ENCODE data around the gene TBC1D8. TPM values are rescaled to one million over a fixed set of nuclear protein-coding genes. Genes with fewer than 3 reads are reported as not detected.

TBC1D8 gene
- total and polyA plus RNA-seq, 2 of the 13 experiments (the other 11 are each of a cell fraction or from before 2014, with no cell fraction given), result 45.1 to 95.4 TPM

- TF ChIP-seq ZBTB42 (CRISPR knock-in tag; IDR thresholded peaks at IDR 0.05) (peak; percentile 97; the same call in 1 of the 2 replicates), NRL (CRISPR knock-in tag; IDR thresholded peaks at IDR 0.05; ENCODE audit: borderline replicate concordance) (peak; percentile 99), IKZF1 (IDR thresholded peaks at IDR 0.05) (no peak), ZFP41 (CRISPR knock-in tag; IDR thresholded peaks at IDR 0.05; ENCODE audit: borderline replicate concordance) (peak; percentile 99), GMEB1 (CRISPR knock-in tag; IDR thresholded peaks at IDR 0.05; ENCODE audit: borderline replicate concordance) (peak; percentile 87), NR0B2 (CRISPR knock-in tag; IDR thresholded peaks at IDR 0.05) (peak; percentile 99), ZFP62 (CRISPR knock-in tag; IDR thresholded peaks at IDR 0.05) (no peak; the same call in 1 of the 2 replicates), ZXDC (CRISPR knock-in tag; IDR thresholded peaks at IDR 0.05) (peak; percentile 95), MZF1 (CRISPR knock-in tag; IDR thresholded peaks at IDR 0.05; ENCODE audit: borderline replicate concordance) (0 out of 2 replicates have a peak, but pooled peaks have one; percentile 23), CEBPB (IDR thresholded peaks at IDR 0.05; ENCODE audit: borderline replicate concordance, low read depth, low read length) (peak; percentile 92), ZNF747 (CRISPR knock-in tag; IDR thresholded peaks at IDR 0.05; ENCODE audit: borderline replicate concordance) (peak; percentile 99), XRCC5 (optimal IDR thresholded peaks at IDR 0.05; ENCODE audit: low read length) (peak; percentile 82), ZFP1 (CRISPR knock-in tag; IDR thresholded peaks at IDR 0.05) (peak; percentile 94; the same call in 1 of the 2 replicates), REPIN1 (CRISPR knock-in tag; IDR thresholded peaks at IDR 0.05; ENCODE audit: borderline replicate concordance, low read depth) (peak; percentile 100), NFIB (CRISPR knock-in tag; IDR thresholded peaks at IDR 0.05; ENCODE audit: borderline replicate concordance) (peak; percentile 100), NPAS2 (CRISPR knock-in tag; IDR thresholded peaks at IDR 0.05; ENCODE audit: borderline replicate concordance) (no peak), HNRNPUL1 (IDR thresholded peaks at IDR 0.05; ENCODE audit: low read depth, low read length) (no peak), NCOA5 (CRISPR knock-in tag; IDR thresholded peaks at IDR 0.05) (no peak), ZNF772 (CRISPR knock-in tag; IDR thresholded peaks at IDR 0.05) (peak; percentile 98), NAIF1 (CRISPR knock-in tag; IDR thresholded peaks at IDR 0.05; ENCODE audit: borderline replicate concordance) (peak; percentile 20), ZBTB44 (CRISPR knock-in tag; IDR thresholded peaks at IDR 0.05) (peak; percentile 89; the same call in 1 of the 2 replicates), ATRX (CRISPR knock-in tag; IDR thresholded peaks at IDR 0.05; ENCODE audit: borderline replicate concordance) (no peak), BRCA1 (CRISPR knock-in tag; IDR thresholded peaks at IDR 0.05) (peak; percentile 94; the same call in 1 of the 2 replicates), CEBPG (CRISPR knock-in tag; IDR thresholded peaks at IDR 0.05) (peak; percentile 95)
These were observed 149.3 kb downstream of the TBC1D8 start, which contains the start of gene RPL31 (continued) for GRCh38 chr2:101001691-101002561.

Measured in HepG2 (cell line).